CD14-positive monocyte (primary cell): Measurements from ENCODE around the gene DEGS1. TPM values are rescaled to one million over a fixed set of nuclear protein-coding genes. Genes with fewer than 3 reads are reported as not detected.

Source experiments
- DNase-seq, 3 donors: peaks; one replicate each; pipeline ENCODE4 v3.0.0-alpha.2; 2011 to 2022
- H2AFZ ChIP-seq: 2 replicates; pipeline ENCODE4 v1.6.0; 2012; ENCODE audit warnings: mild to moderate bottlenecking, low read depth, low read length, inconsistent platforms; ENCODE audit not compliant: insufficient read depth, poor library complexity, severe bottlenecking
- H3K27ac ChIP-seq, 2 donors: 1 replicate in 1 of 2; 2 replicates in 1 of 2; pipeline ENCODE4 v1.5.1; 2012 to 2013; ENCODE audit warnings: low read length in 2 of 2, control low read depth in 1 of 2, inconsistent platforms in 1 of 2, low read depth in 1 of 2, mild to moderate bottlenecking in 1 of 2
- H3K27me3 ChIP-seq, 2 donors: one replicate each; pipeline versions ENCODE4 v1.6.0 to v1.6.1; 2011 to 2013; ENCODE audit warnings: low read length in 2 of 2; ENCODE audit not compliant: control insufficient read depth in 2 of 2, insufficient read depth in 2 of 2
- H3K36me3 ChIP-seq, 2 donors: replicated peaks in 1 of 2; 1 replicate in 1 of 2; 2 replicates in 1 of 2; pipeline versions ENCODE4 v1.5.1 to v1.6.1; 2012 to 2013; ENCODE audit warnings: low read length in 2 of 2, control low read depth in 1 of 2, inconsistent platforms in 1 of 2, mild to moderate bottlenecking in 1 of 2; ENCODE audit not compliant: insufficient read depth in 2 of 2, control insufficient read depth in 1 of 2
- H3K4me1 ChIP-seq, 2 donors: 1 replicate in 1 of 2; 2 replicates in 1 of 2; pipeline versions ENCODE4 v1.5.1 to v1.6.1; 2012 to 2013; ENCODE audit warnings: low read length in 2 of 2, control low read depth in 1 of 2, inconsistent platforms in 1 of 2, mild to moderate bottlenecking in 1 of 2, moderate library complexity in 1 of 2; ENCODE audit not compliant: insufficient read depth in 2 of 2, control insufficient read depth in 1 of 2
- H3K4me2 ChIP-seq: replicated peaks from 2 replicates; pipeline ENCODE3; 2012; ENCODE audit warnings: low read length, moderate library complexity, mild to moderate bottlenecking; ENCODE audit not compliant: poor library complexity, severe bottlenecking; ENCODE audit errors: extremely low read depth
- H3K4me3 ChIP-seq, 3 experiments: fragments of 200-600 bp in 1 of 3; sonication (generic) in 1 of 3; replicated peaks in 1 of 3; 1 replicate in 2 of 3; 2 replicates in 1 of 3; pipeline ENCODE4 v1.5.1; 2011 to 2013; ENCODE audit warnings: low read length in 3 of 3, mild to moderate bottlenecking in 3 of 3, control low read depth in 2 of 3, low read depth in 2 of 3, inconsistent platforms in 1 of 3, moderate library complexity in 1 of 3
- H3K79me2 ChIP-seq: 2 replicates; pipeline ENCODE4 v1.6.0; 2012; ENCODE audit warnings: mild to moderate bottlenecking, control low read depth, inconsistent platforms, low read length, moderate library complexity; ENCODE audit not compliant: insufficient read depth
- H3K9ac ChIP-seq: 2 replicates; pipeline ENCODE4 v1.6.0; 2017; ENCODE audit warnings: low read length, mild to moderate bottlenecking; ENCODE audit not compliant: insufficient read depth, poor library complexity, severe bottlenecking
- H3K9me3 ChIP-seq, 2 donors: replicated peaks in 1 of 2; 1 replicate in 1 of 2; 2 replicates in 1 of 2; pipeline versions ENCODE4 v1.5.1 to v1.6.1; 2012 to 2013; ENCODE audit warnings: low read length in 2 of 2, control low read depth in 1 of 2; ENCODE audit not compliant: control insufficient read depth in 1 of 2, insufficient read depth in 1 of 2
- H4K20me1 ChIP-seq: 2 replicates; pipeline ENCODE4 v1.6.0; 2012; ENCODE audit warnings: mild to moderate bottlenecking, low read length, control low read depth, moderate library complexity; ENCODE audit not compliant: insufficient read depth
- H3K27ac Mint-ChIP-seq, 7 donors: one replicate each; pipeline ENCODE4 v1.8.0; 2020; ENCODE audit warnings: mild to moderate bottlenecking in 7 of 7, mixed read lengths in 7 of 7, moderate library complexity in 6 of 7, inconsistent platforms in 2 of 7
- H3K27me3 Mint-ChIP-seq, 3 donors: one replicate each; pipeline ENCODE4 v1.8.0; 2021 to 2022; ENCODE audit warnings: low read depth in 3 of 3, mild to moderate bottlenecking in 3 of 3, mixed read lengths in 3 of 3, moderate library complexity in 3 of 3, inconsistent platforms in 1 of 3
- H3K36me3 Mint-ChIP-seq, 2 donors: one replicate each; pipeline ENCODE4 v1.8.0; 2020; ENCODE audit warnings: mixed read lengths in 2 of 2, inconsistent platforms in 1 of 2, mild to moderate bottlenecking in 1 of 2
- H3K4me1 Mint-ChIP-seq: one replicate; pipeline ENCODE4 v1.8.0; 2020; ENCODE audit warnings: mild to moderate bottlenecking, mixed read lengths
- H3K4me3 Mint-ChIP-seq, 2 donors: one replicate each; pipeline ENCODE4 v1.8.0; 2020; ENCODE audit warnings: mild to moderate bottlenecking in 2 of 2, mixed read lengths in 2 of 2, moderate library complexity in 1 of 2
- H3K9me3 Mint-ChIP-seq, 7 donors: one replicate each; pipeline ENCODE4 v1.8.0; 2020 to 2022; ENCODE audit warnings: mixed read lengths in 7 of 7, mild to moderate bottlenecking in 6 of 7, moderate library complexity in 6 of 7, inconsistent platforms in 2 of 7
- CTCF ChIP-seq: fragments of 200-600 bp; IDR thresholded peaks from one replicate; pipeline ENCODE4 v1.8.0; 2022; ENCODE audit warnings: antibody characterized with exemption, mild to moderate bottlenecking
- WGBS: methylation state at CpG from one replicate; pipeline ENCODE4 v1.1.5; 2013; ENCODE audit warnings: missing lambda C conversion rate; ENCODE audit not compliant: insufficient coverage; 5-methylcytosine and 5-hydroxymethylcytosine counted together
- intact Hi-C, 2 donors: fragments of 100-400 bp; cut with micrococcal nuclease; formaldehyde crosslinking; loops; one replicate each; pipeline versions ENCODE4 v1.15.0 to v1.15.1; 2023
- polyA plus RNA-seq, 3 donors: library from polyadenylated mRNA; depleted of rRNA in 1 of 3; unstranded in 2 of 3; stranded (reverse) in 1 of 3; fragments of 300-500 nt in 2 of 3; fragments of >200 nt in 1 of 3; fragmentation: Illumina TruSeq in 2 of 3; gene quantifications; 1 replicate in 2 of 3; 2 replicates in 1 of 3; pipeline ENCODE4 v1.2.3, GENCODE V29; 2012 to 2021

DEGS1 gene
- polyA plus RNA-seq, 3 donors = 35.0 to 137 (median 118) TPM

- H2AFZ ChIP-seq = no peak overlapping the region
- intact Hi-C loops = loop anchor here in 1 of 2 donors (5.0 kb wide), 1 partner anchor 36 kb away; no protein-coding TSS in a partner anchor
- H3K27ac ChIP-seq = no peak overlapping the region
- no peak overlapping the region for H3K4me3 ChIP-seq
- no peak overlapping the region for H3K4me2 ChIP-seq
- H3K36me3 Mint-ChIP-seq = peaks cover 0 to 13% of the 10 kb centered on the region in 2 donors
- TF ChIP-seq CTCF = no peak
- WGBS = 100% methylated on average over 2 of the region's 4 CpGs
- peaks cover 29% of the 10 kb centered on the region for H4K20me1 ChIP-seq
- no peaks in the 10 kb centered on the region for H3K9me3 ChIP-seq
- peaks cover 0 to 3% of the 10 kb centered on the region in 2 donors for H3K36me3 ChIP-seq
- H3K4me1 Mint-ChIP-seq = peaks cover 29% of the 10 kb centered on the region
- no peak overlapping the region for H3K9ac ChIP-seq
- H3K27me3 ChIP-seq = no peaks in the 10 kb centered on the region
- H3K79me2 ChIP-seq = peaks cover 33% of the 10 kb centered on the region
- peaks cover 0 to 2% (median 1%) of the 10 kb centered on the region in 3 donors for H3K27me3 Mint-ChIP-seq
- no peaks in the 10 kb centered on the region for H3K9me3 Mint-ChIP-seq
- no peak overlapping the region for H3K27ac Mint-ChIP-seq
- DNase-seq = no peak
- H3K4me3 Mint-ChIP-seq = no peak overlapping the region
- H3K4me1 ChIP-seq = peaks cover 27 to 33% of the 10 kb centered on the region in 2 donors
These were observed 1.6 kb upstream of the DEGS1 start for GRCh38 chr1:224181453-224181810.

GRCh38 chr1:224182057-224182865 is 779 bp upstream of the DEGS1 start:
- intact Hi-C loops = loop anchor here in 1 of 2 donors (5.0 kb wide), 1 partner anchor 35 kb away; no protein-coding TSS in a partner anchor
- H3K4me1 ChIP-seq = peaks cover 27 to 33% of the 10 kb centered on the region in 2 donors
- WGBS = 90% methylated on average over 4 of the region's 22 CpGs
- H3K9me3 ChIP-seq = no peaks in the 10 kb centered on the region
- peak overlapping the region; percentile 70 to 91 for H3K27ac ChIP-seq
- H3K27ac Mint-ChIP-seq = peak overlapping the region; percentile 52 to 91 (median 75)
- H3K79me2 ChIP-seq = peaks cover 41% of the 10 kb centered on the region
- H3K4me1 Mint-ChIP-seq = peaks cover 32% of the 10 kb centered on the region
- DNase-seq = peak in 1 of 3 donors; percentile 8
- H3K27me3 Mint-ChIP-seq = peaks cover 0 to 1% (median 1%) of the 10 kb centered on the region in 3 donors
- peak overlapping the region; percentile 95 for H3K9ac ChIP-seq
- peaks cover 5 to 19% of the 10 kb centered on the region in 2 donors for H3K36me3 Mint-ChIP-seq
- peak overlapping the region; percentile 92 for H2AFZ ChIP-seq
- no peak for TF ChIP-seq CTCF
- peak overlapping the region; percentile 87 to 94 for H3K4me3 Mint-ChIP-seq
- peak overlapping the region; percentile 93 for H3K4me2 ChIP-seq
- H3K9me3 Mint-ChIP-seq = no peaks in the 10 kb centered on the region
- peaks cover 38% of the 10 kb centered on the region for H4K20me1 ChIP-seq
- H3K36me3 ChIP-seq = peaks cover 0 to 6% of the 10 kb centered on the region in 2 donors
- H3K4me3 ChIP-seq = peak overlapping the region; percentile 63 to 91 (median 84)
- H3K27me3 ChIP-seq = no peaks in the 10 kb centered on the region
